Tibial nerve (tissue), 4 donors: ENCODE measurements around the gene FBN2. TPM values are rescaled to one million over a fixed set of nuclear protein-coding genes. Genes with fewer than 3 reads are reported as not detected.

Experiments
- DNase-seq, 2 donors: peaks; one replicate each; pipeline ENCODE4 v3.0.0-alpha.2; 2019; ENCODE audit warnings: low spot score in 2 of 2
- H3K27ac ChIP-seq, 4 donors: fragments of 200-600 bp; sonication (generic) in 3 of 4; one replicate each; pipeline ENCODE4 v1.5.1; 2017 to 2019; ENCODE audit warnings: mild to moderate bottlenecking in 1 of 4
- H3K27me3 ChIP-seq, 2 donors: fragments of 200-600 bp; sonication (generic) in 1 of 2; one replicate each; pipeline versions ENCODE4 v1.5.1 to v1.6.0; 2017 to 2019
- H3K36me3 ChIP-seq, 3 donors: fragments of 200-600 bp; sonication (generic); one replicate each; pipeline ENCODE4 v1.5.1; 2018 to 2019
- H3K4me1 ChIP-seq, 4 donors: fragments of 200-600 bp; sonication (generic) in 3 of 4; one replicate each; pipeline ENCODE4 v1.5.1; 2017 to 2019
- H3K4me3 ChIP-seq, 4 donors: fragments of 200-600 bp; sonication (generic) in 3 of 4; one replicate each; pipeline ENCODE4 v1.5.1; 2017 to 2019; ENCODE audit warnings: mild to moderate bottlenecking in 1 of 4, moderate library complexity in 1 of 4
- H3K9me3 ChIP-seq, 4 donors: fragments of 200-600 bp; sonication (generic) in 3 of 4; one replicate each; pipeline ENCODE4 v1.5.1; 2017 to 2019
- EP300 ChIP-seq, 2 donors: sonication (generic); formaldehyde crosslinking; IDR thresholded peaks; one replicate each; pipeline ENCODE4 v1.6.1; 2017; ENCODE audit warnings: antibody characterized with exemption in 2 of 2, mild to moderate bottlenecking in 1 of 2
- POLR2A ChIP-seq, 2 donors: fragments of 450-650 bp; IDR thresholded peaks; one replicate each; pipeline ENCODE4 v1.6.1; 2017; ENCODE audit warnings: antibody characterized with exemption in 2 of 2, mild to moderate bottlenecking in 2 of 2, moderate library complexity in 2 of 2
- WGBS, 2 donors: methylation state at CpG; one replicate each; pipeline ENCODE4 v1.1.5; 2018; 5-methylcytosine and 5-hydroxymethylcytosine counted together
- total RNA-seq, 4 donors: library from RNA; depleted of rRNA; stranded (reverse); fragments of >200 nt; gene quantifications; one replicate each; pipeline ENCODE4 v1.1.0, GENCODE V29; 2016
- TF ChIP-seq, protein P1 (sequence below), 5 experiments: fragments of 200-600 bp in 3 of 5; fragments of 450-650 bp in 2 of 5; sonication (generic) in 3 of 5; IDR thresholded peaks; one replicate each; pipeline ENCODE4 v1.5.1; 2016 to 2019; ENCODE audit warnings: antibody characterized with exemption in 5 of 5, mild to moderate bottlenecking in 3 of 5, moderate library complexity in 2 of 5

FBN2 gene
- total RNA-seq, 4 donors from 2014 or later = 1.2 to 6.3 (median 3.6) TPM

DNA sequence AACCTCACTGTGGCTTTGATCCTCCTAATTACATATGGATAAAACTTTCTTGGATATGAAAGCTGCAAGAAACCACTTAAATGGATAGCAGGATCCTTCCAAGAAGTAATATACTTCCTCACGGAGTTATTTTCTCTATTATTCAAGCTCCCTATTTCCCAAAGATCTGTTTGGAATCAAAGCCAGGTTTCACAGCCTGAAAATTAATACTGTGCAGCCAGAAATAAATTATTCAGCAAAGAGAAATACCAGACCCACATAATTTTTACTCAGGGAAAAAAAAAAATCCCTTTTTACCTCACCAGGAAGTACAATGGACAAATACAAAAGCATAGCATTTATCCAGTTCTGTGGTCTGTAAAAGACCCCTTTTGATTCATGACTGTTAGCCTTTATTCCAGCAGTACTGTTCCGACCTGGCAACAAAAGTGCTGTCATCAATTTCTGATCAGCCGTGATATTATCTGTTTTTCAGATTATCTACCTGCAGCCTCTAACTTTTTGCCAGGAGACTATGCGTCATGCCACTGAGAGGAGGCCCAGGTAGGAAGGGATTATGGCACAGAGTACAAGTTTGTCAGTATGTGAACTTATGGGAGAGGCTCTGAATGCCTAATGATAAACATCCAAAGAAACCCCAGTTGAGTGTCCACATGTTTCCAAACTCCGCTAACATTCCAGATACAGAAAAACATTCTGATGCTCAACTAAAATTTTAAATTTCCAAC lies 57.0 kb downstream of the FBN2 start:
- 62 to 66% methylated on average over 5 of the region's 5 CpGs for WGBS, 2 donors
- no peaks in the 10 kb centered on the region for H3K36me3 ChIP-seq
- H3K27ac ChIP-seq = no peak overlapping the region

DNA sequence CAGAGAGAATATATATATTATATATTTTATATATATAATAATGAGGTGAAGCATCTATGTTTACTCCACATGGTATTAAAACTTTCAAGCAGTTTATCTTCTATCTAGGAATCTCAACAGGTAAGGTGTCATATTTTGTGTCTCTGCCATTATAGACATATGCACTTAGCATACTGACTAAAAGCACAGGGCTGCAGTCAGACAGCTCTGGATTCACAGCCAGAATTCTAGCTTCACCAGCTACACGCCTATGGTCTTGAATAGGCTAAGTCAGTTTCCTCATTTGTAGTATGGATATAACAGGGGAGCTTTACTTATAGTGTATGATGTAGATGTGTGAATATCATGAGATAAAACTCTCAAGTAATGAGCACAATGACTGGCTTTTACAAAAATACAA lies 57.9 kb downstream of the FBN2 start:
- WGBS, 2 donors = 93 to 97% methylated on average over 1 of the region's 1 CpG
- no peaks in the 10 kb centered on the region for H3K36me3 ChIP-seq
- H3K27ac ChIP-seq = no peak overlapping the region
- H3K9me3 ChIP-seq = no peaks in the 10 kb centered on the region
- TF ChIP-seq POLR2A (IDR thresholded peaks at IDR 0.05) (no peak), EP300 (IDR thresholded peaks at IDR 0.05) (no peak)
- TF ChIP-seq, protein P1, sequence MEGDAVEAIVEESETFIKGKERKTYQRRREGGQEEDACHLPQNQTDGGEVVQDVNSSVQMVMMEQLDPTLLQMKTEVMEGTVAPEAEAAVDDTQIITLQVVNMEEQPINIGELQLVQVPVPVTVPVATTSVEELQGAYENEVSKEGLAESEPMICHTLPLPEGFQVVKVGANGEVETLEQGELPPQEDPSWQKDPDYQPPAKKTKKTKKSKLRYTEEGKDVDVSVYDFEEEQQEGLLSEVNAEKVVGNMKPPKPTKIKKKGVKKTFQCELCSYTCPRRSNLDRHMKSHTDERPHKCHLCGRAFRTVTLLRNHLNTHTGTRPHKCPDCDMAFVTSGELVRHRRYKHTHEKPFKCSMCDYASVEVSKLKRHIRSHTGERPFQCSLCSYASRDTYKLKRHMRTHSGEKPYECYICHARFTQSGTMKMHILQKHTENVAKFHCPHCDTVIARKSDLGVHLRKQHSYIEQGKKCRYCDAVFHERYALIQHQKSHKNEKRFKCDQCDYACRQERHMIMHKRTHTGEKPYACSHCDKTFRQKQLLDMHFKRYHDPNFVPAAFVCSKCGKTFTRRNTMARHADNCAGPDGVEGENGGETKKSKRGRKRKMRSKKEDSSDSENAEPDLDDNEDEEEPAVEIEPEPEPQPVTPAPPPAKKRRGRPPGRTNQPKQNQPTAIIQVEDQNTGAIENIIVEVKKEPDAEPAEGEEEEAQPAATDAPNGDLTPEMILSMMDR (IDR thresholded peaks at IDR 0.05) = no peak
- no peak for DNase-seq
- no peak overlapping the region for H3K4me3 ChIP-seq
- H3K27me3 ChIP-seq = no peaks in the 10 kb centered on the region
- H3K4me1 ChIP-seq = no peaks in the 10 kb centered on the region

More for the DNA sequence above, 57.0 kb downstream of the FBN2 start:
- H3K27me3 ChIP-seq = no peaks in the 10 kb centered on the region
- H3K4me1 ChIP-seq = no peaks in the 10 kb centered on the region
- H3K9me3 ChIP-seq = no peaks in the 10 kb centered on the region
- DNase-seq = no peak
- TF ChIP-seq EP300 (IDR thresholded peaks at IDR 0.05) = no peak
- TF ChIP-seq, protein P1 (IDR thresholded peaks at IDR 0.05) = no peak
- H3K4me3 ChIP-seq = no peak overlapping the region

DNA sequence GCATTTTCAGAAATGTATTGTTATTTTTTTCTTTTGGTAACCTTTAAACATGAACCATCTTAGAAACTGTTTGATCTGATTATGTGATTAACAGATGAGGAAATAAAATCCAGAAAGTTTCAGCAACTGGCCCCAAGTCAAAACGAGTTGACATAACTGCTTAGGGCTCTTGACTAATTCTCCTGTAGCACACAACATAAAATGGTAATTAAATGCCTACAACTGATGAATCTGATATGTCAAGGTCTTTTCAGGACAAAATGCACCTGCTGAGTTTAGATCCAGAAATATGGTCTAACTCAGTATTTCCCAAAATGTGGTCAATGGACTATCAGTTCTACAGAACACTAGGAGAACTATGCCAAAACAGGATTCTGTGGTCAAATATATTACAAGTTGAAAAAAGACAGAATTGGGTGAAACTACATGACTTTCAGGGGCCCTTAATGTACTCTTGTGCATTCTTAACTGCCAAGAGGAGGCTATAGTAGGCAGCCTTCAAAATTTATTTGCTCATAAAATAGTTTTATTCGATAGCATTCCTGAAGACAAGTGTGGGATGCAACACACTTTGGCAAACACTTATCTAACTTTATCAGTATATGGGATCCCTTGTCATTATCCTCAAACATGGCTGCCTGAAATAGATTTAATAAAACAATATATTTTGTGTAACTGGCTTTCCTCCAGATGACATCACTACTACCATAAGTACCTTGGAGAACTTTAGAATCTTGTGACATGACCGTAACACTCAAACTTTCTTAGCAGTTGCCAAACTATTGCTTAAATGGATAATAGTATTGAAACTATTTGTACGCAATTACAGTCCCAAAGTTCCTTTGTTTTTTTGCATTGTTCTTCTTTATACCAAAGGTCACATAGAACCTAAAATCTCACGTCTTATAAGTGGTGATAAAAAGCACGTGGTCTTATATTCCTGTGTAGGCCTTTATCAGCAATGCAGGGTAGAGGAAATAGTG lies 59.4 kb downstream of the FBN2 start:
- DNase-seq = no peak
- H3K27me3 ChIP-seq = no peaks in the 10 kb centered on the region
- H3K27ac ChIP-seq = no peak overlapping the region
- no peaks in the 10 kb centered on the region for H3K36me3 ChIP-seq
- WGBS, 2 donors = 86 to 90% methylated on average over 6 of the region's 6 CpGs
- H3K4me3 ChIP-seq = no peak overlapping the region
- H3K9me3 ChIP-seq = no peaks in the 10 kb centered on the region
- TF ChIP-seq EP300 (IDR thresholded peaks at IDR 0.05) = no peak
- TF ChIP-seq, protein P1 (IDR thresholded peaks at IDR 0.05) = no peak
- TF ChIP-seq POLR2A (IDR thresholded peaks at IDR 0.05) = no peak
- H3K4me1 ChIP-seq = no peaks in the 10 kb centered on the region

DNA sequence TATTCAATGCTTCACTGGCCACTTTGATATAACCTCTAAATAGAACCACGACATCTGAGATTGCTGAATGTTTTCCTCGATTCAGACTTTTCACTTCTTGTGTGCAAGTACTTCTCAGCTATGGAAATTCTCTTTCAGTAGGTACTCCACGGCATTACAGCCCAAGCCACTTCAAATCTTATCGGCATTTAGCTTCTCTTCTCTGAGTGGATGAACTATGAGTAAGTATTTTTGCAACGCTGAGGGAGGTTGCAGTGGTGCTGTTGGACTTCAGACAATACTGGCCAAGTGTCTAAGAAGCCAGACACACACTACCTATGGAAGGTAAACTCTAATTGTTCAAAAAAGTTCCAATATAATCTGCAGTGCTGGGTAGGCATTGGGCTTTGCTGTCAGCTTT lies 60.1 kb downstream of the FBN2 start:
- Histone ChIP-seq H3K9me3 (no peaks in the 10 kb centered on the region), H3K27me3 (no peaks in the 10 kb centered on the region), H3K4me3 (no peak overlapping the region), H3K27ac (no peak overlapping the region), H3K4me1 (no peaks in the 10 kb centered on the region), H3K36me3 (no peaks in the 10 kb centered on the region)
- TF ChIP-seq, protein P1 (IDR thresholded peaks at IDR 0.05) = no peak
- TF ChIP-seq EP300 (IDR thresholded peaks at IDR 0.05) = no peak
- TF ChIP-seq POLR2A (IDR thresholded peaks at IDR 0.05) = no peak
- 90 to 94% methylated on average over 5 of the region's 5 CpGs for WGBS, 2 donors
- DNase-seq = no peak

DNA sequence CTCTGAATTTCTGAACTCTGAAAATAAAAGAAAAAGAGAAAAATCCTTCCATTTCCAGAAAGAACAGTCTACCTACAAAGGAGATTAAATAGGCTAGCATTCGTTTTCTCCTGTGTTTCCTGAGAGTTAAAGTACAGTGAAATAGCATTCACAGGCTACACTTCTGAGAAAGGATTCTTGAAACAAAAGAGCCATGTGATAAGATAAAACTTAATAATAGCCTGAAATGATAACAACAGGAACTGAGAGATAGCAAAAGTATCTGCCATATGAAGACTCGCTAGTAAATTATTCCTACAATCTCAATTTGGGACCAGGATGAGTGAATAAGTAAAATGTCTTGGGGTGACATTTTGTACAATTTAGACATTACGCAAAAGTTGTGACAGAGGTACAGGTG lies 62.4 kb downstream of the FBN2 start:
- Histone ChIP-seq H3K9me3 (no peaks in the 10 kb centered on the region), H3K4me3 (no peak overlapping the region), H3K4me1 (no peaks in the 10 kb centered on the region), H3K36me3 (no peaks in the 10 kb centered on the region), H3K27ac (no peak overlapping the region), H3K27me3 (no peaks in the 10 kb centered on the region)
- WGBS, 2 donors = 90% methylated on average over 3 of the region's 3 CpGs
- no peak for TF ChIP-seq POLR2A (IDR thresholded peaks at IDR 0.05)
- TF ChIP-seq, protein P1 (IDR thresholded peaks at IDR 0.05) = no peak
- no peak for TF ChIP-seq EP300 (IDR thresholded peaks at IDR 0.05)
- DNase-seq = no peak
